PC-9 (cell line): ENCODE data around the gene CLEC1B. TPM values are rescaled to one million over a fixed set of nuclear protein-coding genes. Genes with fewer than 3 reads are reported as not detected.

Experiments
- BruUV-seq: library from RNA; stranded (reverse); fragments of 400-500 nt; replicated peaks from 2 replicates; lab custom pipeline; 2021; lab: Mats Ljungman, UMichigan
- CTCF ChIA-PET: fragments of 300-600 bp; sonication (Branson Sonifier 250); formaldehyde crosslinking; loops from one replicate; lab custom pipeline; 2022; ENCODE audit warnings: antibody characterized with exemption; lab: Charles Lee
- POLR2A ChIA-PET: fragments of 300-600 bp; sonication (Branson Sonifier 250); formaldehyde crosslinking; loops from one replicate; lab custom pipeline; 2022; ENCODE audit warnings: antibody characterized with exemption; ENCODE audit not compliant: unreplicated experiment; lab: Charles Lee
- DNase-seq, 2 experiments: peaks; one replicate each; pipeline versions ENCODE4 v3.0.0 to v3.0.0-alpha.2; 2015 to 2022; ENCODE audit warnings: mixed read lengths in 1 of 2
- H2AFZ ChIP-seq: fragments of 200-600 bp; sonication (generic); 2 replicates; pipeline ENCODE4 v1.8.1; 2017; ENCODE audit warnings: antibody characterized with exemption
- H3F3A ChIP-seq: fragments of 200-600 bp; sonication (generic); 2 replicates; pipeline ENCODE4 v1.8.1; 2017; ENCODE audit warnings: antibody characterized with exemption, mild to moderate bottlenecking, low read depth; ENCODE audit not compliant: insufficient read depth
- H3K27ac ChIP-seq: fragments of 200-600 bp; sonication (generic); 2 replicates; pipeline ENCODE4 v1.6.1; 2016; ENCODE audit warnings: mixed run types
- H3K27me3 ChIP-seq: fragments of 200-600 bp; sonication (generic); 2 replicates; pipeline ENCODE4 v1.6.1; 2016; ENCODE audit warnings: low read depth, mixed run types; ENCODE audit not compliant: insufficient read depth
- H3K36me3 ChIP-seq: fragments of 200-600 bp; sonication (generic); 2 replicates; pipeline ENCODE4 v1.6.1; 2016; ENCODE audit warnings: low read depth, mixed run types
- H3K4me1 ChIP-seq: fragments of 200-600 bp; sonication (generic); replicated peaks from 2 replicates; pipeline ENCODE4 v1.6.1; 2016; ENCODE audit warnings: mixed run types; ENCODE audit not compliant: insufficient read depth
- H3K4me2 ChIP-seq: fragments of 200-600 bp; sonication (generic); 2 replicates; pipeline ENCODE4 v1.6.1; 2017; ENCODE audit warnings: mixed run types
- H3K4me3 ChIP-seq: fragments of 200-600 bp; sonication (generic); 2 replicates; pipeline ENCODE4 v1.6.1; 2016; ENCODE audit warnings: mixed run types
- H3K79me2 ChIP-seq: fragments of 200-600 bp; sonication (generic); 2 replicates; pipeline ENCODE4 v1.6.1; 2017; ENCODE audit warnings: low read depth, mixed run types
- H3K9me2 ChIP-seq: fragments of 200-600 bp; sonication (generic); 2 replicates; pipeline ENCODE4 v1.8.1; 2017; ENCODE audit warnings: mild to moderate bottlenecking; ENCODE audit not compliant: insufficient read depth
- H3K9me3 ChIP-seq: fragments of 200-600 bp; sonication (generic); 2 replicates; pipeline ENCODE4 v1.8.1; 2016; ENCODE audit warnings: low read depth; ENCODE audit not compliant: insufficient read depth
- H4K20me1 ChIP-seq: fragments of 200-600 bp; sonication (generic); 2 replicates; pipeline ENCODE4 v1.8.1; 2017; ENCODE audit not compliant: insufficient read depth
- CTCF ChIP-seq: fragments of 200-600 bp; sonication (generic); conservative IDR thresholded peaks from 2 replicates; pipeline ENCODE4 v1.6.1; 2017; ENCODE audit warnings: mixed run types, antibody characterized with exemption, mild to moderate bottlenecking, moderate library complexity
- EZH2 ChIP-seq: fragments of 200-600 bp; sonication (generic); IDR thresholded peaks from 2 replicates; pipeline ENCODE4 v1.8.0; 2017; ENCODE audit warnings: antibody characterized with exemption, low read depth
- intact Hi-C: fragments of 100-400 bp; cut with micrococcal nuclease; formaldehyde crosslinking; loops from one replicate; pipeline ENCODE4 v1.10.0; 2022; ENCODE audit not compliant: unreplicated experiment
- total RNA-seq: library from RNA; stranded (reverse); gene quantifications from 2 replicates; pipeline ENCODE4 v1.2.3, GENCODE V29; 2021

The CLEC1B gene
- total RNA-seq, 1 experiment from 2014 or later, result not detected

GRCh38 chr12:10016881-10017280 is 18.0 kb upstream of the CLEC1B start:
- TF ChIP-seq EZH2, result no peak
- no peak for TF ChIP-seq CTCF
- peak overlapping the region; percentile 56 for H2AFZ ChIP-seq

GRCh38 chr12:10015450-10015849 is 16.5 kb upstream of the CLEC1B start:
- no peak for DNase-seq
- no peaks in the 10 kb centered on the region for H4K20me1 ChIP-seq
- H3K27ac ChIP-seq, result no peak overlapping the region
- intact Hi-C loops, result loop anchor here (10.0 kb wide), 1 partner anchor 549 kb away; no protein-coding TSS in a partner anchor
- no peaks in the 10 kb centered on the region; the same call in 1 of the 2 replicates for H3K9me3 ChIP-seq
- H3K36me3 ChIP-seq, result no peaks in the 10 kb centered on the region
- H3K4me2 ChIP-seq, result no peak overlapping the region
- H3F3A ChIP-seq, result no peaks in the 10 kb centered on the region
- H3K9me2 ChIP-seq, result no peaks in the 10 kb centered on the region
- ChIA-PET CTCF (interaction anchor here (0.5 kb wide), 1 partner anchor 192 kb away, joined by 4 read pairs; no protein-coding TSS in a partner anchor), POLR2A (no interaction called here)
- TF ChIP-seq EZH2, result no peak
- TF ChIP-seq CTCF, result no peak
- 0 out of 2 replicates have a peak, but pooled peaks cover 5% of the 10 kb centered on the region for H3K4me1 ChIP-seq
- H3K4me3 ChIP-seq, result no peak overlapping the region
- BruUV-seq, result no TSS peak
- no peak overlapping the region for H2AFZ ChIP-seq
- H3K27me3 ChIP-seq, result no peaks in the 10 kb centered on the region
- H3K79me2 ChIP-seq, result no peaks in the 10 kb centered on the region

More at GRCh38 chr12:10016881-10017280, 18.0 kb upstream of the CLEC1B start:
- Histone ChIP-seq H3F3A (no peaks in the 10 kb centered on the region), H3K27me3 (no peaks in the 10 kb centered on the region), H3K9me2 (no peaks in the 10 kb centered on the region), H3K36me3 (no peaks in the 10 kb centered on the region), H4K20me1 (no peaks in the 10 kb centered on the region), H3K9me3 (no peaks in the 10 kb centered on the region; the same call in 1 of the 2 replicates), H3K27ac (peak overlapping the region; percentile 15), H3K4me1 (0 out of 2 replicates have a peak, but pooled peaks cover 5% of the 10 kb centered on the region), H3K79me2 (no peaks in the 10 kb centered on the region), H3K4me2 (no peak overlapping the region), H3K4me3 (no peak overlapping the region)
- peak in 1 of 2 experiments; percentile 46 for DNase-seq
- ChIA-PET POLR2A (no interaction called here), CTCF (interaction anchor here (0.6 to 0.7 kb wide), 3 partner anchors 14 to 306 kb away, joined by 3 to 14 read pairs (median 8); no protein-coding TSS in a partner anchor)
- BruUV-seq, result no TSS peak
- intact Hi-C loops, result loop anchor here (10.0 kb wide), 1 partner anchor 548 kb away; no protein-coding TSS in a partner anchor

- ChIA-PET CTCF (no interaction called here), POLR2A (interaction anchor here (0.6 to 0.7 kb wide), 2 partner anchors 723 to 1228 kb away, joined by 3 read pairs; no protein-coding TSS in a partner anchor)
- Histone ChIP-seq H3K4me2 (no peak overlapping the region), H3K9me2 (no peaks in the 10 kb centered on the region), H3K4me1 (0 out of 2 replicates have a peak, but pooled peaks cover 5% of the 10 kb centered on the region), H3F3A (no peaks in the 10 kb centered on the region), H4K20me1 (no peaks in the 10 kb centered on the region), H3K9me3 (no peaks in the 10 kb centered on the region; the same call in 1 of the 2 replicates), H3K4me3 (no peak overlapping the region), H3K27me3 (no peaks in the 10 kb centered on the region), H3K27ac (no peak overlapping the region), H3K79me2 (no peaks in the 10 kb centered on the region), H3K36me3 (no peaks in the 10 kb centered on the region), H2AFZ (peak overlapping the region; percentile 66)
- intact Hi-C loops, result loop anchor here (5.0 to 10.0 kb wide), 3 partner anchors 200 to 552 kb away; no protein-coding TSS in a partner anchor
- DNase-seq, result no peak
- BruUV-seq, result no TSS peak
- TF ChIP-seq EZH2 (no peak), CTCF (no peak)
These were observed 13.9 kb upstream of the CLEC1B start for GRCh38 chr12:10012630-10013330.
